Mesenchymal stem cell (in vitro differentiated cells and primary cell): ENCODE measurements around the gene SUGCT.

Source experiments
- DNase-seq: peaks from one replicate; pipeline ENCODE4 v3.0.0-alpha.2; 2013
- H2AFZ ChIP-seq: one replicate; pipeline ENCODE4 v1.6.1; 2013; ENCODE audit warnings: low read depth, mild to moderate bottlenecking, control low read depth, inconsistent platforms, low read length, moderate library complexity
- H2AK5ac ChIP-seq: 2 replicates; pipeline ENCODE4 v1.6.1; 2013; ENCODE audit warnings: low read length, moderate library complexity, mild to moderate bottlenecking, inconsistent platforms; ENCODE audit not compliant: severe bottlenecking
- H2BK120ac ChIP-seq: one replicate; pipeline ENCODE4 v1.6.1; 2013; ENCODE audit warnings: low read depth, mild to moderate bottlenecking, inconsistent platforms, low read length, moderate library complexity
- H2BK12ac ChIP-seq, 2 experiments: one replicate each; pipeline ENCODE4 v1.6.1; 2013; ENCODE audit warnings: inconsistent platforms in 2 of 2, low read length in 2 of 2, mild to moderate bottlenecking in 2 of 2, moderate library complexity in 2 of 2, control low read depth in 1 of 2
- H2BK15ac ChIP-seq: one replicate; pipeline ENCODE4 v1.6.1; 2013; ENCODE audit warnings: mild to moderate bottlenecking, low read depth, inconsistent platforms; ENCODE audit not compliant: poor library complexity, severe bottlenecking
- H2BK5ac ChIP-seq: 2 replicates; pipeline ENCODE4 v1.6.1; 2013; ENCODE audit warnings: low read depth, mild to moderate bottlenecking, low read length, control low read depth, inconsistent platforms; ENCODE audit not compliant: poor library complexity, severe bottlenecking
- H3K14ac ChIP-seq, 2 experiments: one replicate each; pipeline ENCODE4 v1.6.1; 2013; ENCODE audit warnings: inconsistent platforms in 2 of 2, low read length in 2 of 2, control low read depth in 1 of 2, mild to moderate bottlenecking in 1 of 2, moderate library complexity in 1 of 2
- H3K18ac ChIP-seq, 2 experiments: one replicate each; pipeline ENCODE4 v1.6.1; 2013; ENCODE audit warnings: inconsistent platforms in 2 of 2, low read length in 2 of 2, control low read depth in 1 of 2, low read depth in 1 of 2, mild to moderate bottlenecking in 1 of 2
- H3K23ac ChIP-seq, 2 experiments: one replicate each; pipeline ENCODE4 v1.6.1; 2013; ENCODE audit warnings: inconsistent platforms in 2 of 2, low read length in 2 of 2, mild to moderate bottlenecking in 2 of 2, moderate library complexity in 2 of 2, control low read depth in 1 of 2
- H3K27ac ChIP-seq: 2 replicates; pipeline ENCODE4 v1.5.1; 2013; ENCODE audit warnings: mild to moderate bottlenecking, moderate library complexity, low read length, control low read depth, inconsistent platforms; ENCODE audit not compliant: poor library complexity, severe bottlenecking
- H3K27me3 ChIP-seq, 2 experiments: 2 replicates each; pipeline versions ENCODE4 v1.6.1 to v1.7.0; 2013; ENCODE audit warnings: low read length in 2 of 2, mild to moderate bottlenecking in 2 of 2, moderate library complexity in 2 of 2, control low read depth in 1 of 2, inconsistent platforms in 1 of 2; ENCODE audit not compliant: control insufficient read depth in 1 of 2, insufficient read depth in 1 of 2
- H3K36me3 ChIP-seq, 2 experiments: 2 replicates each; pipeline versions ENCODE4 v1.6.1 to v1.7.0; 2013; ENCODE audit warnings: low read length in 2 of 2, control low read depth in 1 of 2, inconsistent platforms in 1 of 2, low read depth in 1 of 2, mild to moderate bottlenecking in 1 of 2; ENCODE audit not compliant: insufficient read depth in 2 of 2, control insufficient read depth in 1 of 2
- H3K4ac ChIP-seq, 2 experiments: one replicate each; pipeline ENCODE4 v1.6.1; 2013; ENCODE audit warnings: inconsistent platforms in 2 of 2, low read length in 2 of 2, mild to moderate bottlenecking in 2 of 2, moderate library complexity in 2 of 2, control low read depth in 1 of 2, low read depth in 1 of 2
- H3K4me1 ChIP-seq: 2 replicates; pipeline ENCODE4 v1.6.1; 2013; ENCODE audit warnings: low read depth, low read length, control low read depth; ENCODE audit not compliant: control insufficient read depth, insufficient read depth
- H3K4me2 ChIP-seq: 2 replicates; pipeline ENCODE4 v1.6.1; 2013; ENCODE audit warnings: low read length, mild to moderate bottlenecking, inconsistent platforms; ENCODE audit not compliant: poor library complexity, severe bottlenecking
- H3K4me3 ChIP-seq, 2 experiments: 2 replicates each; pipeline versions ENCODE4 v1.5.1 to v1.7.0; 2013; ENCODE audit warnings: low read length in 2 of 2, mild to moderate bottlenecking in 2 of 2, control low read depth in 1 of 2, low read depth in 1 of 2; ENCODE audit not compliant: insufficient read depth in 1 of 2
- H3K79me1 ChIP-seq: replicated peaks from 2 replicates; pipeline ENCODE4 v1.6.1; 2013; ENCODE audit warnings: mild to moderate bottlenecking, control low read depth, low read length, inconsistent platforms; ENCODE audit not compliant: poor library complexity, severe bottlenecking
- H3K9ac ChIP-seq: 2 replicates; pipeline ENCODE4 v1.7.0; 2013; ENCODE audit warnings: mild to moderate bottlenecking, low read length, moderate library complexity
- H3K9me3 ChIP-seq: 2 replicates; pipeline ENCODE4 v1.7.0; 2013; ENCODE audit warnings: mild to moderate bottlenecking, low read length; ENCODE audit not compliant: control insufficient read depth
- H4K8ac ChIP-seq: one replicate; pipeline ENCODE4 v1.6.1; 2013; ENCODE audit warnings: inconsistent platforms, mild to moderate bottlenecking, low read length, moderate library complexity
- H4K91ac ChIP-seq: one replicate; pipeline ENCODE4 v1.6.1; 2013; ENCODE audit warnings: mild to moderate bottlenecking, low read length, inconsistent platforms
- WGBS: methylation state at CpG from one replicate; pipeline ENCODE4 v1.1.7; 2013; ENCODE audit warnings: mixed read lengths; 5-methylcytosine and 5-hydroxymethylcytosine counted together

The SUGCT gene

GRCh38 chr7:40758590-40758989, 623.8 kb downstream of the SUGCT start:
- Histone ChIP-seq H3K23ac (no peak overlapping the region), H3K14ac (no peak overlapping the region), H2BK15ac (no peak overlapping the region), H3K36me3 (no peaks in the 10 kb centered on the region), H3K9ac (no peak overlapping the region), H3K4me3 (no peak overlapping the region), H2AK5ac (no peak overlapping the region), H3K4me1 (peaks cover 4% of the 10 kb centered on the region), H3K4ac (no peak overlapping the region), H4K91ac (no peak overlapping the region), H3K27ac (no peak overlapping the region), H2BK12ac (no peak overlapping the region), H2BK5ac (no peak overlapping the region), H2AFZ (no peak overlapping the region), H2BK120ac (no peak overlapping the region), H3K9me3 (no peaks in the 10 kb centered on the region), H3K79me1 (no peaks in the 10 kb centered on the region), H3K27me3 (no peaks in the 10 kb centered on the region), H4K8ac (no peak overlapping the region), H3K18ac (no peak overlapping the region), H3K4me2 (no peak overlapping the region)
- 78% methylated on average over 1 of the region's 3 CpGs for WGBS
- DNase-seq, result no peak

DNA sequence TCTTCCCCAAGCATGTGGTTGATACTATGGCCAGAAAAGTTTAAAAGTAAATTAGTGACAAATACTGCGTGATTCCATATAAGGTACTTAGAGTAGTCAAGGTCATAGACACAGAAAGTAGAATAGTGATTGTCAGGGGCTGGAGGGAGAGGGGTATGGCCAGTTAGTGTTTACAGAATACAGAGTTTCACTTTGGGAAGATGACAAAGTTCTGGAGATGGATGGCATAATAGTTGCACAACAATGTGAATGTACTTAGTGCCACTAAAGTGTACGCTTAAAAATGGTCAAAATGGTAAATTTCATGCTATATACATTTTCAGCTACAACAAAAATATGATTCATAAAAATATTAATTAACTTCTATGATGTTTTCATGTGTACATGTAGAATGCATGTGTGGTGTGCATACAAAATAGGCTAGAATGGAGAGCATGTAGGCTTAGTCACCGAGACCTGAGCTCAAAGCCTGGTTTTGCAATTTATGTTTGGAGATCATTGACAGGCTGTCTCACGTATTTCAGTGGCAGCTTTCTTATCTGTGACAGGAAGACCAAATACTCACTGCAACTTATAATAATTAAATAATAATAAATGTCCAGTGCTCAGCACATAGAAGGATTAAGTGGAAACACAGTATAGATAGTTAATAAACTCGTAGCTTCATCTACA, 625.6 kb downstream of the SUGCT start:
- Histone ChIP-seq H3K23ac (no peak overlapping the region), H3K9ac (no peak overlapping the region), H3K18ac (no peak overlapping the region), H2BK15ac (no peak overlapping the region), H3K36me3 (no peaks in the 10 kb centered on the region), H2BK5ac (no peak overlapping the region), H2BK12ac (no peak overlapping the region), H2BK120ac (no peak overlapping the region), H3K27me3 (no peaks in the 10 kb centered on the region), H3K4ac (no peak overlapping the region), H2AFZ (no peak overlapping the region), H2AK5ac (no peak overlapping the region), H4K8ac (no peak overlapping the region), H3K4me2 (no peak overlapping the region), H3K4me3 (no peak overlapping the region), H3K9me3 (no peaks in the 10 kb centered on the region), H3K4me1 (peaks cover 4% of the 10 kb centered on the region), H3K27ac (no peak overlapping the region), H3K79me1 (no peaks in the 10 kb centered on the region), H4K91ac (no peak overlapping the region), H3K14ac (no peak overlapping the region)
- WGBS, result 83% methylated on average over 3 of the region's 5 CpGs
- DNase-seq, result peak; percentile 46

DNA sequence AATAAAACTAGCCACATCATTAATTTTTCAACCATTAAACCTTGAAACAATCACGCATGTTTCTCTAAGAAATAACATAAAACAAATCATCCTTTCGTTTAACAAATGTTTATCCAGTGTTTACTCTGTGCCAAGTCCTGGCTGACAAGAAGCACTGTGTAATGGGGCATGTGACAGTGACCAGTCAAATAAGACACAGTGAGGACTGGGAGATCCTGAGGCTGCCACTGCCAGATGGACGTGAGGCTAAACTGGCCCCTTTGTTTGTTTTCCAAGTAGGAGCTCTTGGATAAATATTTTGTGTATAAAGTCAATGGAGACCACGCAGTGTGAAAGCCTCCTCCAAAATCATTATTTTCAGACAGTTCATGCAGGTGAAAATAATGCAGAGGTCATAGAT, 626.2 kb downstream of the SUGCT start:
- Histone ChIP-seq H3K9ac (no peak overlapping the region), H2BK12ac (peak overlapping the region; percentile 10 to 87), H3K4me1 (peaks cover 4% of the 10 kb centered on the region), H2AK5ac (peak overlapping the region; percentile 85), H2BK15ac (peak overlapping the region; percentile 89), H3K36me3 (no peaks in the 10 kb centered on the region), H2BK120ac (no peak overlapping the region), H2BK5ac (no peak overlapping the region), H3K14ac (no peak overlapping the region), H3K27me3 (no peaks in the 10 kb centered on the region), H3K4me2 (no peak overlapping the region), H3K27ac (no peak overlapping the region), H3K4ac (no peak overlapping the region), H3K4me3 (no peak overlapping the region), H4K8ac (no peak overlapping the region), H2AFZ (no peak overlapping the region), H3K9me3 (no peaks in the 10 kb centered on the region), H4K91ac (no peak overlapping the region), H3K79me1 (no peaks in the 10 kb centered on the region), H3K18ac (peak overlapping the region in 1 of 2 experiments; percentile 28), H3K23ac (no peak overlapping the region)
- peak; percentile 51 for DNase-seq
- 32% methylated on average over 3 of the region's 4 CpGs for WGBS

GRCh38 chr7:40761762-40762560, 627.2 kb downstream of the SUGCT start:
- Histone ChIP-seq H3K79me1 (no peaks in the 10 kb centered on the region), H3K23ac (no peak overlapping the region), H2AK5ac (no peak overlapping the region), H2AFZ (no peak overlapping the region), H2BK120ac (peak overlapping the region; percentile 68), H3K27me3 (no peaks in the 10 kb centered on the region), H3K4me2 (no peak overlapping the region), H4K8ac (no peak overlapping the region), H2BK15ac (no peak overlapping the region), H3K18ac (peak overlapping the region in 1 of 2 experiments; percentile 52), H2BK12ac (peak overlapping the region in 1 of 2 experiments; percentile 77), H3K4ac (peak overlapping the region in 1 of 2 experiments; percentile 61), H3K4me3 (no peak overlapping the region), H3K9ac (no peak overlapping the region), H3K4me1 (peaks cover 4% of the 10 kb centered on the region), H4K91ac (peak overlapping the region; percentile 78), H3K36me3 (no peaks in the 10 kb centered on the region), H3K27ac (no peak overlapping the region), H2BK5ac (no peak overlapping the region), H3K9me3 (no peaks in the 10 kb centered on the region), H3K14ac (no peak overlapping the region)
- peak; percentile 42 for DNase-seq
- WGBS, result 93% methylated on average over 14 of the region's 14 CpGs
